Cardiac fibroblast (primary cell): ENCODE results near the gene SLC40A1.
"Not testable (repeated sequence)": the region's sequence is repeated elsewhere in the genome, so short reads cannot be mapped to it uniquely, and the experiment has no call there.

Source experiments
- DNase-seq, 2 donors: peaks; one replicate each; pipeline versions ENCODE4 v3.0.0 to v3.0.0-alpha.2; 2010; ENCODE audit warnings: low read depth in 2 of 2
- H3K4me3 ChIP-seq, 2 donors: replicated peaks in 1 of 2; 1 replicate in 1 of 2; 2 replicates in 1 of 2; pipeline ENCODE4 v1.5.1; 2011; ENCODE audit warnings: low read depth in 2 of 2, low read length in 2 of 2, mild to moderate bottlenecking in 2 of 2, moderate library complexity in 1 of 2
- CTCF ChIP-seq: IDR thresholded peaks from one replicate; pipeline ENCODE4 v1.5.1; 2011; ENCODE audit warnings: low read depth, mild to moderate bottlenecking, low read length, inconsistent platforms

The SLC40A1 gene

GRCh38 chr2:189613077-189613636 lies 32.6 kb upstream of the SLC40A1 start:
- DNase-seq: peak; percentile 89 to 98
- TF ChIP-seq CTCF: no peak
- peak overlapping the region; percentile 4 to 22 for H3K4me3 ChIP-seq

GRCh38 chr2:189610700-189611099 lies 30.1 kb upstream of the SLC40A1 start:
- no peak for TF ChIP-seq CTCF
- no peak overlapping the region for H3K4me3 ChIP-seq
- DNase-seq: no peak

GRCh38 chr2:189609853-189610252 lies 29.3 kb upstream of the SLC40A1 start:
- DNase-seq: peak; percentile 46 to 56
- TF ChIP-seq CTCF: no peak
- H3K4me3 ChIP-seq: no peak overlapping the region

- TF ChIP-seq CTCF: no peak
- DNase-seq: peak; percentile 64 to 87
- no peak overlapping the region for H3K4me3 ChIP-seq
Measured at GRCh38 chr2:189609423-189609816, 28.8 kb upstream of the SLC40A1 start.

- H3K4me3 ChIP-seq: no peak overlapping the region
- no peak for TF ChIP-seq CTCF
- DNase-seq: peak; percentile 44 to 87
Measured at GRCh38 chr2:189608795-189609422, 28.3 kb upstream of the SLC40A1 start.

GRCh38 chr2:189608170-189608569 lies 27.6 kb upstream of the SLC40A1 start:
- no peak for TF ChIP-seq CTCF
- DNase-seq: peak in 1 of 2 donors; percentile 34
- no peak overlapping the region for H3K4me3 ChIP-seq

GRCh38 chr2:189602233-189602632 lies 21.6 kb upstream of the SLC40A1 start:
- H3K4me3 ChIP-seq: no peak overlapping the region
- DNase-seq: no peak
- no peak for TF ChIP-seq CTCF

GRCh38 chr2:189601652-189602051 lies 21.1 kb upstream of the SLC40A1 start:
- not testable (repeated sequence) for DNase-seq, H3K4me3 ChIP-seq
